Liver (tissue), 9 donors: ENCODE measurements around the gene PRMT9. TPM values are rescaled to one million over a fixed set of nuclear protein-coding genes. Genes with fewer than 3 reads are reported as not detected.

Experiments used
- DNase-seq: peaks from one replicate; pipeline ENCODE4 v3.0.0-alpha.2; 2017; ENCODE audit warnings: low spot score
- H3K27ac ChIP-seq, 2 donors: one replicate each; pipeline ENCODE4 v1.7.0; 2013; ENCODE audit warnings: inconsistent platforms in 2 of 2, low read length in 2 of 2, control low read depth in 1 of 2, low read depth in 1 of 2, mild to moderate bottlenecking in 1 of 2
- H3K27me3 ChIP-seq, 4 donors: one replicate each; pipeline versions ENCODE4 v1.6.1 to v1.7.0; 2013; ENCODE audit warnings: low read length in 3 of 4, inconsistent platforms in 1 of 4, mild to moderate bottlenecking in 1 of 4, moderate library complexity in 1 of 4; ENCODE audit not compliant: control insufficient read depth in 4 of 4, insufficient read depth in 4 of 4
- H3K36me3 ChIP-seq, 4 donors: one replicate each; pipeline versions ENCODE4 v1.6.1 to v1.7.0; 2013; ENCODE audit warnings: low read length in 3 of 4, mild to moderate bottlenecking in 3 of 4, low read depth in 1 of 4, moderate library complexity in 1 of 4; ENCODE audit not compliant: control insufficient read depth in 4 of 4, insufficient read depth in 3 of 4
- H3K4me1 ChIP-seq, 4 donors: one replicate each; pipeline versions ENCODE4 v1.6.1 to v1.7.0; 2013; ENCODE audit warnings: low read length in 3 of 4, mild to moderate bottlenecking in 3 of 4, moderate library complexity in 1 of 4; ENCODE audit not compliant: control insufficient read depth in 4 of 4, insufficient read depth in 4 of 4
- H3K4me3 ChIP-seq, 3 donors: one replicate each; pipeline versions ENCODE4 v1.6.1 to v1.7.0; 2013; ENCODE audit warnings: low read length in 3 of 3, control low read depth in 1 of 3, low read depth in 1 of 3, mild to moderate bottlenecking in 1 of 3
- H3K9ac ChIP-seq, 2 donors: one replicate each; pipeline ENCODE4 v1.7.0; 2013; ENCODE audit warnings: low read length in 2 of 2, mild to moderate bottlenecking in 2 of 2, moderate library complexity in 2 of 2, control low read depth in 1 of 2, low read depth in 1 of 2
- H3K9me3 ChIP-seq, 4 donors: one replicate each; pipeline versions ENCODE4 v1.6.1 to v1.7.0; 2013; ENCODE audit warnings: low read length in 3 of 4; ENCODE audit not compliant: control insufficient read depth in 4 of 4
- EGR1 ChIP-seq, 2 donors: IDR thresholded peaks; 2 replicates each; pipeline ENCODE4 v1.6.1; 2016 to 2018; ENCODE audit warnings: antibody characterized with exemption in 2 of 2, low read depth in 2 of 2
- FOXA1 ChIP-seq: IDR thresholded peaks from 2 replicates; pipeline ENCODE4 v1.6.1; 2016; ENCODE audit warnings: antibody characterized with exemption
- FOXA2 ChIP-seq: IDR thresholded peaks from 2 replicates; pipeline ENCODE4 v1.6.1; 2016; ENCODE audit warnings: antibody characterized with exemption
- HNF4A ChIP-seq, 2 donors: conservative IDR thresholded peaks; 2 replicates each; pipeline ENCODE4 v1.6.1; 2016; ENCODE audit warnings: antibody characterized with exemption in 2 of 2, mild to moderate bottlenecking in 2 of 2
- HNF4G ChIP-seq: IDR thresholded peaks from 2 replicates; pipeline ENCODE4 v1.6.1; 2016; ENCODE audit warnings: antibody characterized with exemption
- JUND ChIP-seq, 2 donors: IDR thresholded peaks; 2 replicates each; pipeline ENCODE4 v1.6.1; 2016; ENCODE audit warnings: antibody characterized with exemption in 2 of 2
- RAD21 ChIP-seq, 2 donors: IDR thresholded peaks; 2 replicates each; pipeline ENCODE4 v1.6.1; 2016; ENCODE audit warnings: antibody characterized with exemption in 2 of 2, mild to moderate bottlenecking in 2 of 2
- RXRA ChIP-seq, 2 donors: IDR thresholded peaks; 2 replicates each; pipeline ENCODE4 v1.6.1; 2017 to 2018; ENCODE audit warnings: antibody characterized with exemption in 2 of 2, mild to moderate bottlenecking in 1 of 2
- SP1 ChIP-seq: IDR thresholded peaks from 2 replicates; pipeline ENCODE4 v1.6.1; 2018; ENCODE audit warnings: antibody characterized with exemption, mild to moderate bottlenecking
- TAF1 ChIP-seq: conservative IDR thresholded peaks from 2 replicates; pipeline ENCODE4 v1.6.1; 2016; ENCODE audit warnings: antibody characterized with exemption, mild to moderate bottlenecking
- YY1 ChIP-seq: IDR thresholded peaks from 2 replicates; pipeline ENCODE4 v1.6.1; 2016; ENCODE audit warnings: antibody characterized with exemption, mild to moderate bottlenecking
- WGBS: extraction: QIAGEN DNeasy Blood & Tissue Kit; methylation state at CpG from one replicate; pipeline ENCODE4 v1.1.7; 2013; 5-methylcytosine and 5-hydroxymethylcytosine counted together
- polyA plus RNA-seq, 2 donors: library from polyadenylated mRNA; stranded (reverse) in 1 of 2; unstranded in 1 of 2; fragments of 200-250 nt in 1 of 2; fragments of >200 nt in 1 of 2; fragmentation: Nextera tagmentation in 1 of 2; extraction: Ambion mirVana in 1 of 2; gene quantifications; one replicate each; pipeline versions ENCODE4 v1.2.1 to v1.2.3, GENCODE V29; 2013 to 2015
- total RNA-seq, 2 donors: library from RNA; depleted of rRNA; stranded (reverse); fragments of >200 nt; gene quantifications; one replicate each; pipeline ENCODE4 v1.2.3, GENCODE V29; 2014
- TF ChIP-seq, protein P1 (sequence below): IDR thresholded peaks from 2 replicates; pipeline ENCODE4 v1.6.1; 2016; ENCODE audit warnings: antibody characterized with exemption, mild to moderate bottlenecking
- TF ChIP-seq, protein P2 (sequence below): fragments of 150-350 bp; IDR thresholded peaks from 2 replicates; pipeline ENCODE4 v1.5.1; 2017; ENCODE audit warnings: improper control_type of control experiment, low read depth, low read length; ENCODE audit not compliant: missing input control
- TF ChIP-seq, protein P3 (sequence below): IDR thresholded peaks from 2 replicates; pipeline ENCODE4 v1.6.1; 2016; ENCODE audit warnings: antibody characterized with exemption
- TF ChIP-seq, protein P4 (sequence below): IDR thresholded peaks from 2 replicates; pipeline ENCODE4 v1.6.1; 2016; ENCODE audit warnings: antibody characterized with exemption
- donor health status: healthy.
- donor health status: healthy.
- donor health status: healthy.
- donor health status: healthy.
- donor health status: healthy.

The PRMT9 gene
- total and polyA plus RNA-seq, 4 donors = 2.4 to 8.5 (median 5.7) TPM

DNA sequence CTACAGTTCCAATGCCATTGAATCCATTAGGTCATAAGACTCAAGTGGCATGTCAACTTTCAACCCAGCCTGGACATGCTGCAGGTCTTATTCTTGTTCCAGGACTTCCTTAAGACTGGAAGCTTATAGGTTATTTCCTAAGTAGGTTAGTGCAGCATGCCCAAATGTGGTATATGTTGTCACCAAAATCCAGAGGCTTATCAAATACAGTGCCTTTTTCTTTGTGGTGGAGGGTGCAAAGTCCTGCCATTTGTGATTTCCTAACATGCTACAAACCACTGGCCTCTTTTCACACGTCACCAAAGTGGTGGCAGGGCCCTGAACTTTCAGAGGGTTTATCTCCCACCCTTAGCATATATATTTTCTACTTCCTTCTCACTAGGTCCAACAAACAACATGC lies 76.5 kb downstream of the PRMT9 start:
- H3K9ac ChIP-seq = no peak overlapping the region
- no peaks in the 10 kb centered on the region for H3K4me1 ChIP-seq
- H3K9me3 ChIP-seq = no peaks in the 10 kb centered on the region
- no peak overlapping the region for H3K27ac ChIP-seq
- TF ChIP-seq HNF4A (conservative IDR thresholded peaks at IDR 0.05) (peak; percentile 26 to 37), SP1 (no peak)
- no peaks in the 10 kb centered on the region for H3K36me3 ChIP-seq
- H3K4me3 ChIP-seq = no peak overlapping the region
- no peak for DNase-seq
- 44% methylated on average over 1 of the region's 1 CpG for WGBS
- H3K27me3 ChIP-seq = no peaks in the 10 kb centered on the region

DNA sequence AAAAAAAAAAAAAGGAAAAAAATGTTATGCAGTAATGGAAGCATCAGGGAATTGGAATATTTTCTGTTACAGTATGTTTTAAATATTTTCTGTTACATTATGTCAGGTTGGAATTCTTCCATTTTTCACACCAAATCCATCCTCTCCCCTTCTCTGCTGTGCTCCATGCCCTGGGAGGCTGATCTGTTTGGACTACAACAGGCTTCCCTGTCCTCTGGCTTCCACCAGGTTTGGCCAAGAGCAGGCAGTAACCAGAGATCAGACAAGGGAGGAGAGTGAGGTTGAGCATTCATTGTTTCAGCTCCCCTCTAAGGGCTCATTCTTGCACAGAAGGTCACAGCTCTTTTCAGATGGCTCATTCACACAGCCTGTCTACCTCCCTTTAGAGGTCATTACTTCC lies 78.5 kb downstream of the PRMT9 start:
- Histone ChIP-seq H3K4me1 (no peaks in the 10 kb centered on the region), H3K36me3 (no peaks in the 10 kb centered on the region), H3K27me3 (no peaks in the 10 kb centered on the region), H3K9ac (no peak overlapping the region), H3K9me3 (no peaks in the 10 kb centered on the region), H3K27ac (no peak overlapping the region), H3K4me3 (no peak overlapping the region)
- no peak for TF ChIP-seq RXRA (IDR thresholded peaks at IDR 0.05)
- TF ChIP-seq EGR1 (IDR thresholded peaks at IDR 0.05; ENCODE audit: low read depth in 2 of 2) = no peak
- TF ChIP-seq HNF4G = no peak
- no peak for TF ChIP-seq FOXA2
- no peak for TF ChIP-seq YY1
- no peak for TF ChIP-seq RAD21 (IDR thresholded peaks at IDR 0.05)
- TF ChIP-seq HNF4A (conservative IDR thresholded peaks at IDR 0.05) = no peak
- no peak for TF ChIP-seq SP1
- TF ChIP-seq, protein P1, sequence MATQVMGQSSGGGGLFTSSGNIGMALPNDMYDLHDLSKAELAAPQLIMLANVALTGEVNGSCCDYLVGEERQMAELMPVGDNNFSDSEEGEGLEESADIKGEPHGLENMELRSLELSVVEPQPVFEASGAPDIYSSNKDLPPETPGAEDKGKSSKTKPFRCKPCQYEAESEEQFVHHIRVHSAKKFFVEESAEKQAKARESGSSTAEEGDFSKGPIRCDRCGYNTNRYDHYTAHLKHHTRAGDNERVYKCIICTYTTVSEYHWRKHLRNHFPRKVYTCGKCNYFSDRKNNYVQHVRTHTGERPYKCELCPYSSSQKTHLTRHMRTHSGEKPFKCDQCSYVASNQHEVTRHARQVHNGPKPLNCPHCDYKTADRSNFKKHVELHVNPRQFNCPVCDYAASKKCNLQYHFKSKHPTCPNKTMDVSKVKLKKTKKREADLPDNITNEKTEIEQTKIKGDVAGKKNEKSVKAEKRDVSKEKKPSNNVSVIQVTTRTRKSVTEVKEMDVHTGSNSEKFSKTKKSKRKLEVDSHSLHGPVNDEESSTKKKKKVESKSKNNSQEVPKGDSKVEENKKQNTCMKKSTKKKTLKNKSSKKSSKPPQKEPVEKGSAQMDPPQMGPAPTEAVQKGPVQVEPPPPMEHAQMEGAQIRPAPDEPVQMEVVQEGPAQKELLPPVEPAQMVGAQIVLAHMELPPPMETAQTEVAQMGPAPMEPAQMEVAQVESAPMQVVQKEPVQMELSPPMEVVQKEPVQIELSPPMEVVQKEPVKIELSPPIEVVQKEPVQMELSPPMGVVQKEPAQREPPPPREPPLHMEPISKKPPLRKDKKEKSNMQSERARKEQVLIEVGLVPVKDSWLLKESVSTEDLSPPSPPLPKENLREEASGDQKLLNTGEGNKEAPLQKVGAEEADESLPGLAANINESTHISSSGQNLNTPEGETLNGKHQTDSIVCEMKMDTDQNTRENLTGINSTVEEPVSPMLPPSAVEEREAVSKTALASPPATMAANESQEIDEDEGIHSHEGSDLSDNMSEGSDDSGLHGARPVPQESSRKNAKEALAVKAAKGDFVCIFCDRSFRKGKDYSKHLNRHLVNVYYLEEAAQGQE = no peak
- no peak for TF ChIP-seq JUND (IDR thresholded peaks at IDR 0.05)
- TF ChIP-seq FOXA1 = no peak
- TF ChIP-seq TAF1 = no peak
- TF ChIP-seq, protein P2, sequence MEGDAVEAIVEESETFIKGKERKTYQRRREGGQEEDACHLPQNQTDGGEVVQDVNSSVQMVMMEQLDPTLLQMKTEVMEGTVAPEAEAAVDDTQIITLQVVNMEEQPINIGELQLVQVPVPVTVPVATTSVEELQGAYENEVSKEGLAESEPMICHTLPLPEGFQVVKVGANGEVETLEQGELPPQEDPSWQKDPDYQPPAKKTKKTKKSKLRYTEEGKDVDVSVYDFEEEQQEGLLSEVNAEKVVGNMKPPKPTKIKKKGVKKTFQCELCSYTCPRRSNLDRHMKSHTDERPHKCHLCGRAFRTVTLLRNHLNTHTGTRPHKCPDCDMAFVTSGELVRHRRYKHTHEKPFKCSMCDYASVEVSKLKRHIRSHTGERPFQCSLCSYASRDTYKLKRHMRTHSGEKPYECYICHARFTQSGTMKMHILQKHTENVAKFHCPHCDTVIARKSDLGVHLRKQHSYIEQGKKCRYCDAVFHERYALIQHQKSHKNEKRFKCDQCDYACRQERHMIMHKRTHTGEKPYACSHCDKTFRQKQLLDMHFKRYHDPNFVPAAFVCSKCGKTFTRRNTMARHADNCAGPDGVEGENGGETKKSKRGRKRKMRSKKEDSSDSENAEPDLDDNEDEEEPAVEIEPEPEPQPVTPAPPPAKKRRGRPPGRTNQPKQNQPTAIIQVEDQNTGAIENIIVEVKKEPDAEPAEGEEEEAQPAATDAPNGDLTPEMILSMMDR = no peak
- DNase-seq = no peak

DNA sequence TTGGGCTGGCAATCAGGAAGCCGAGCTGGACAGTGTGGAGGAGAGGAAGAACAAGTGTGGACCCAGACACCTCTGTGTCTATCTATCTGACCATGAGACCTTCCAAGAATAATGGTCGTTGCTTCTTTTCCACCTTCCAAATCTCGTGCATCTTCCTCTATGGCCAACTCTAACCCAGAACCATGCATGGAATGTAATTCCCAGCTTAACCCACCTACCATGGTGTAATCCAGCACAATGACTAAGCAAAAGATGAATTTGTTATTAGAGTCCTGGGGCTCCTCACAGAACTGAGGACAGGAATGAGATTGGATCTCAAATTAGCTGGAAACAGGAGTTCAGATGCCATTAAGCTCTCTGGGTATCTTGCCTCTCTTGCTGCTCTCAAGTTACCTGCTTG lies 84.2 kb downstream of the PRMT9 start:
- no peaks in the 10 kb centered on the region for H3K4me1 ChIP-seq
- H3K36me3 ChIP-seq = no peaks in the 10 kb centered on the region
- no peaks in the 10 kb centered on the region for H3K9me3 ChIP-seq
- no peak overlapping the region for H3K4me3 ChIP-seq
- no peak overlapping the region for H3K9ac ChIP-seq
- no peak for DNase-seq
- no peaks in the 10 kb centered on the region for H3K27me3 ChIP-seq
- no peak for TF ChIP-seq SP1
- TF ChIP-seq, protein P3, sequence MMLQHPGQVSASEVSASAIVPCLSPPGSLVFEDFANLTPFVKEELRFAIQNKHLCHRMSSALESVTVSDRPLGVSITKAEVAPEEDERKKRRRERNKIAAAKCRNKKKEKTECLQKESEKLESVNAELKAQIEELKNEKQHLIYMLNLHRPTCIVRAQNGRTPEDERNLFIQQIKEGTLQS = no peak
- TF ChIP-seq, protein P4, sequence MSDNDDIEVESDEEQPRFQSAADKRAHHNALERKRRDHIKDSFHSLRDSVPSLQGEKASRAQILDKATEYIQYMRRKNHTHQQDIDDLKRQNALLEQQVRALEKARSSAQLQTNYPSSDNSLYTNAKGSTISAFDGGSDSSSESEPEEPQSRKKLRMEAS = no peak
- WGBS = 75% methylated on average over 3 of the region's 3 CpGs
- H3K27ac ChIP-seq = no peak overlapping the region
